OCI-LY1 (cell line): ENCODE results near the gene PURA.

Experiments used
- H2AFZ ChIP-seq: fragments of 200-600 bp; sonication (generic), shearing (Covaris generic); 2 replicates; pipeline ENCODE4 v1.6.0; 2014; ENCODE audit warnings: antibody characterized with exemption, mild to moderate bottlenecking, low read length
- H3F3A ChIP-seq: fragments of 200-600 bp; sonication (generic), shearing (Covaris generic); 2 replicates; pipeline ENCODE4 v1.6.0; 2014; ENCODE audit warnings: mild to moderate bottlenecking, antibody characterized with exemption, low read length, moderate library complexity; ENCODE audit not compliant: insufficient read depth
- H3K27ac ChIP-seq: fragments of 200-600 bp; sonication (generic); 2 replicates; pipeline ENCODE4 v1.5.1; 2014; ENCODE audit warnings: low read length, mixed run types, mild to moderate bottlenecking, low read depth; ENCODE audit not compliant: poor library complexity, severe bottlenecking
- H3K27me3 ChIP-seq: fragments of 200-600 bp; sonication (generic); 2 replicates; pipeline ENCODE4 v1.6.0; 2014; ENCODE audit warnings: antibody characterized with exemption, mild to moderate bottlenecking, low read length, moderate library complexity; ENCODE audit not compliant: insufficient read depth
- H3K36me3 ChIP-seq: fragments of 200-600 bp; sonication (generic); 2 replicates; pipeline ENCODE4 v1.6.1; 2014; ENCODE audit warnings: mild to moderate bottlenecking, antibody characterized with exemption, low read length, moderate library complexity, mixed read lengths; ENCODE audit not compliant: insufficient read depth
- H3K4me1 ChIP-seq: fragments of 200-600 bp; sonication (generic); 2 replicates; pipeline ENCODE4 v1.5.1; 2014; ENCODE audit warnings: mild to moderate bottlenecking, low read length, moderate library complexity; ENCODE audit not compliant: insufficient read depth, severe bottlenecking
- H3K4me2 ChIP-seq: fragments of 200-600 bp; sonication (generic), shearing (Covaris generic); 2 replicates; pipeline ENCODE4 v1.6.1; 2014; ENCODE audit warnings: low read length
- H3K4me3 ChIP-seq: fragments of 200-600 bp; sonication (generic); 2 replicates; pipeline ENCODE4 v1.5.1; 2014; ENCODE audit warnings: low read length, low read depth, mild to moderate bottlenecking, mixed read lengths; ENCODE audit not compliant: poor library complexity, severe bottlenecking
- H3K79me2 ChIP-seq: fragments of 200-600 bp; shearing (Covaris generic); 2 replicates; pipeline ENCODE4 v1.6.1; 2016; ENCODE audit warnings: mixed run types, low read length, mixed read lengths; ENCODE audit not compliant: insufficient read depth
- H3K9ac ChIP-seq: fragments of 200-600 bp; sonication (generic), shearing (Covaris generic); 2 replicates; pipeline ENCODE4 v1.6.1; 2014; ENCODE audit warnings: mild to moderate bottlenecking, low read length, mixed read lengths
- H3K9me2 ChIP-seq: fragments of 200-600 bp; sonication (generic), shearing (Covaris generic); 2 replicates; pipeline ENCODE4 v1.6.1; 2014; ENCODE audit warnings: low read depth, mild to moderate bottlenecking, low read length, mixed read lengths
- H3K9me3 ChIP-seq: fragments of 200-600 bp; shearing (Covaris generic); 2 replicates; pipeline ENCODE4 v1.6.1; 2014; ENCODE audit warnings: low read length, mixed read lengths
- H4K20me1 ChIP-seq: fragments of 200-600 bp; sonication (generic), shearing (Covaris generic); 2 replicates; pipeline ENCODE4 v1.6.0; 2016; ENCODE audit warnings: mild to moderate bottlenecking, low read length; ENCODE audit not compliant: insufficient read depth
- EZH2 ChIP-seq: fragments of 200-600 bp; sonication (generic), shearing (Covaris generic); IDR thresholded peaks from 2 replicates; pipeline ENCODE4 v1.8.0; 2017; ENCODE audit warnings: borderline replicate concordance, mixed run types, mild to moderate bottlenecking, antibody characterized with exemption, low read length, moderate library complexity, mixed read lengths
- TF ChIP-seq, protein P1 (sequence below): fragments of 200-600 bp; sonication (generic), shearing (Covaris generic); IDR thresholded peaks from 2 replicates; pipeline ENCODE4 v1.5.1; 2017; ENCODE audit warnings: mild to moderate bottlenecking, antibody characterized with exemption, low read length, moderate library complexity, mixed read lengths

The PURA gene

GRCh38 chr5:140083120-140083519 is 30.8 kb upstream of the PURA start:
- no peaks in the 10 kb centered on the region for H3K9me2 ChIP-seq

DNA sequence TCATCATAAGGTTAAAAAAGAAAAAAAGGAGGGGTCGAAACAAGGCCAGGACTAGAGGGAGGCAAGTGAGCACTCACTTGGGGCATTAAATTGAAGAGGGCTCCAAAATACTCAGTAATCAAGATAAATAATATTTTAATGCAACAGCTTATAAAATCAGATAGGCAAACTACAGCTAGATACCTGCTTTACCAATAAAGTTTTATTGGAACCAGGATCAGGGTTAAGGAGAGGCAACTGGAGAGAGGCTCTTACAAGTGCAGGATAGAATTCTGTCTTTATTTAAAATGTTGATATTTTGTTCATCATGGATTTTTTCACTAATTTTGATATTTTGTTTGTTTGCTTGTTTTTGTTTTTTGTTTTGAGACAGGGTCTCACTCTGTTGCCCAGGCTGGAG is 30.3 kb upstream of the PURA start:
- H3K79me2 ChIP-seq, result no peaks in the 10 kb centered on the region
- no peaks in the 10 kb centered on the region for H3K9me2 ChIP-seq
- H3K9me3 ChIP-seq, result no peaks in the 10 kb centered on the region

More at GRCh38 chr5:140083120-140083519, 30.8 kb upstream of the PURA start:
- Histone ChIP-seq H2AFZ (no peak overlapping the region), H3F3A (no peaks in the 10 kb centered on the region), H3K9me3 (no peaks in the 10 kb centered on the region), H3K27ac (no peak overlapping the region), H3K9ac (no peak overlapping the region), H3K79me2 (no peaks in the 10 kb centered on the region), H3K36me3 (no peaks in the 10 kb centered on the region), H3K4me1 (no peaks in the 10 kb centered on the region), H3K4me2 (no peak overlapping the region), H3K27me3 (no peaks in the 10 kb centered on the region), H3K4me3 (no peak overlapping the region), H4K20me1 (no peaks in the 10 kb centered on the region)
- TF ChIP-seq, protein P1, sequence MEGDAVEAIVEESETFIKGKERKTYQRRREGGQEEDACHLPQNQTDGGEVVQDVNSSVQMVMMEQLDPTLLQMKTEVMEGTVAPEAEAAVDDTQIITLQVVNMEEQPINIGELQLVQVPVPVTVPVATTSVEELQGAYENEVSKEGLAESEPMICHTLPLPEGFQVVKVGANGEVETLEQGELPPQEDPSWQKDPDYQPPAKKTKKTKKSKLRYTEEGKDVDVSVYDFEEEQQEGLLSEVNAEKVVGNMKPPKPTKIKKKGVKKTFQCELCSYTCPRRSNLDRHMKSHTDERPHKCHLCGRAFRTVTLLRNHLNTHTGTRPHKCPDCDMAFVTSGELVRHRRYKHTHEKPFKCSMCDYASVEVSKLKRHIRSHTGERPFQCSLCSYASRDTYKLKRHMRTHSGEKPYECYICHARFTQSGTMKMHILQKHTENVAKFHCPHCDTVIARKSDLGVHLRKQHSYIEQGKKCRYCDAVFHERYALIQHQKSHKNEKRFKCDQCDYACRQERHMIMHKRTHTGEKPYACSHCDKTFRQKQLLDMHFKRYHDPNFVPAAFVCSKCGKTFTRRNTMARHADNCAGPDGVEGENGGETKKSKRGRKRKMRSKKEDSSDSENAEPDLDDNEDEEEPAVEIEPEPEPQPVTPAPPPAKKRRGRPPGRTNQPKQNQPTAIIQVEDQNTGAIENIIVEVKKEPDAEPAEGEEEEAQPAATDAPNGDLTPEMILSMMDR, result no peak
- no peak for TF ChIP-seq EZH2

GRCh38 chr5:140084541-140084940 is 29.4 kb upstream of the PURA start:
- H3K4me3 ChIP-seq, result no peak overlapping the region
- H3K27ac ChIP-seq, result no peak overlapping the region
- no peaks in the 10 kb centered on the region for H3K9me2 ChIP-seq
- no peak overlapping the region for H2AFZ ChIP-seq
- no peaks in the 10 kb centered on the region for H3K4me1 ChIP-seq
- TF ChIP-seq EZH2, result no peak
- TF ChIP-seq, protein P1, result no peak
- H3K9ac ChIP-seq, result no peak overlapping the region
- H3K9me3 ChIP-seq, result no peaks in the 10 kb centered on the region
- H4K20me1 ChIP-seq, result no peaks in the 10 kb centered on the region
- H3K27me3 ChIP-seq, result no peaks in the 10 kb centered on the region
- no peaks in the 10 kb centered on the region for H3K79me2 ChIP-seq
- no peaks in the 10 kb centered on the region for H3F3A ChIP-seq
- H3K4me2 ChIP-seq, result no peak overlapping the region
- H3K36me3 ChIP-seq, result no peaks in the 10 kb centered on the region

More for the DNA sequence above, 30.3 kb upstream of the PURA start:
- H3F3A ChIP-seq, result no peaks in the 10 kb centered on the region
- H3K27ac ChIP-seq, result no peak overlapping the region
- no peaks in the 10 kb centered on the region for H3K27me3 ChIP-seq
- no peak for TF ChIP-seq EZH2
- TF ChIP-seq, protein P1, result no peak
- no peaks in the 10 kb centered on the region for H3K36me3 ChIP-seq
- no peak overlapping the region for H2AFZ ChIP-seq
- H3K9ac ChIP-seq, result no peak overlapping the region
- no peak overlapping the region for H3K4me2 ChIP-seq
- H3K4me1 ChIP-seq, result no peaks in the 10 kb centered on the region
- no peak overlapping the region for H3K4me3 ChIP-seq
- no peaks in the 10 kb centered on the region for H4K20me1 ChIP-seq
